Transverse colon (tissue), 4 donors: ENCODE measurements around the gene SERPINB8. TPM values are rescaled to one million over a fixed set of nuclear protein-coding genes. Genes with fewer than 3 reads are reported as not detected.

ENCODE experiments used
- DNase-seq: peaks from one replicate; pipeline ENCODE4 v3.0.0-alpha.2; 2019
- H3K27ac ChIP-seq, 4 donors: fragments of 200-600 bp; sonication (generic); 2 replicates each; pipeline ENCODE4 v1.5.1; 2016 to 2018; ENCODE audit warnings: inconsistent platforms in 4 of 4
- H3K27me3 ChIP-seq: fragments of 200-600 bp; sonication (generic); 2 replicates; pipeline ENCODE4 v1.5.1; 2017; ENCODE audit warnings: inconsistent platforms
- H3K36me3 ChIP-seq, 4 donors: fragments of 200-600 bp; sonication (generic); 2 replicates each; pipeline ENCODE4 v1.5.1; 2017 to 2019; ENCODE audit warnings: inconsistent platforms in 4 of 4
- H3K4me1 ChIP-seq, 4 donors: fragments of 200-600 bp; sonication (generic); 2 replicates each; pipeline ENCODE4 v1.5.1; 2017 to 2020; ENCODE audit warnings: inconsistent platforms in 4 of 4
- H3K4me3 ChIP-seq, 4 donors: fragments of 200-600 bp; sonication (generic); 1 replicate in 1 of 4; 2 replicates in 3 of 4; pipeline versions ENCODE4 v1.5.1 to v1.6.1; 2017 to 2019; ENCODE audit warnings: inconsistent platforms in 4 of 4
- H3K9me3 ChIP-seq, 2 donors: fragments of 200-600 bp; sonication (generic); 2 replicates each; pipeline ENCODE4 v1.5.1; 2017 to 2019; ENCODE audit warnings: inconsistent platforms in 2 of 2
- CTCF ChIP-seq, 5 experiments: fragments of 200-600 bp in 3 of 5; fragments of 450-650 bp in 2 of 5; sonication (generic) in 3 of 5; IDR thresholded peaks; 1 replicate in 2 of 5; 2 replicates in 3 of 5; pipeline ENCODE4 v1.5.1; 2016 to 2017; ENCODE audit warnings: antibody characterized with exemption in 5 of 5, inconsistent platforms in 3 of 5, mild to moderate bottlenecking in 2 of 5, moderate library complexity in 1 of 5
- EP300 ChIP-seq: sonication (generic); formaldehyde crosslinking; IDR thresholded peaks from one replicate; pipeline ENCODE4 v1.6.1; 2017; ENCODE audit warnings: antibody characterized with exemption, low read depth
- POLR2A ChIP-seq: fragments of 450-650 bp; IDR thresholded peaks from one replicate; pipeline ENCODE4 v1.6.1; 2016; ENCODE audit warnings: antibody characterized with exemption, mild to moderate bottlenecking, moderate library complexity
- POLR2AphosphoS5 ChIP-seq, 3 donors: sonication (generic); formaldehyde crosslinking; IDR thresholded peaks; one replicate each; pipeline ENCODE4 v1.6.1; 2016; ENCODE audit warnings: antibody characterized with exemption in 3 of 3
- WGBS, 2 donors: methylation state at CpG; one replicate each; pipeline ENCODE4 v1.1.5; 2018; ENCODE audit warnings: low coverage in 1 of 2; 5-methylcytosine and 5-hydroxymethylcytosine counted together
- in situ Hi-C, 4 donors: fragments of 200-750 bp; cut with MboI; loops; one replicate each; pipeline versions ENCODE4 v1.15.0 to v1.15.1; 2017; ENCODE audit warnings: low sequenced_read_pairs in 3 of 4, low pct_ligation_motif_present in 1 of 4, low pct_unique_long_range_greater_than_20kb in 1 of 4
- intact Hi-C: fragments of 100-400 bp; cut with DNase I; formaldehyde crosslinking; loops from one replicate; pipeline ENCODE4 v1.15.1; 2023; ENCODE audit warnings: low total_unique reads
- total RNA-seq, 4 donors: library from RNA; depleted of rRNA; stranded (reverse); fragments of >200 nt; gene quantifications; one replicate each; pipeline ENCODE4 v1.1.0, GENCODE V29; 2016

The SERPINB8 gene
- total RNA-seq, 4 donors from 2014 or later: 3.0 to 15.7 (median 13.5) TPM

GRCh38 chr18:64029096-64029495 lies 59.2 kb downstream of the SERPINB8 start:
- no peaks in the 10 kb centered on the region for H3K36me3 ChIP-seq
- no peak overlapping the region for H3K27ac ChIP-seq
- 83% methylated on average over 1 of the region's 1 CpG; no CpG with 5 or more reads in 1 of the 2 donors for WGBS, 2 donors
- H3K27me3 ChIP-seq: no peaks in the 10 kb centered on the region
- no peak for DNase-seq
- no peak overlapping the region for H3K4me3 ChIP-seq
- intact Hi-C loops (no loop called here), in situ Hi-C loops (no loop called here)
- TF ChIP-seq EP300 (no peak), POLR2AphosphoS5 (IDR thresholded peaks at IDR 0.05) (no peak), CTCF (IDR thresholded peaks at IDR 0.05) (no peak), POLR2A (no peak)
- no peaks in the 10 kb centered on the region for H3K9me3 ChIP-seq
- no peaks in the 10 kb centered on the region for H3K4me1 ChIP-seq

GRCh38 chr18:64031411-64031810 lies 61.5 kb downstream of the SERPINB8 start:
- Histone ChIP-seq H3K4me3 (no peak overlapping the region), H3K36me3 (no peaks in the 10 kb centered on the region), H3K9me3 (no peaks in the 10 kb centered on the region), H3K4me1 (no peaks in the 10 kb centered on the region), H3K27ac (no peak overlapping the region), H3K27me3 (no peaks in the 10 kb centered on the region)
- no peak for DNase-seq
- in situ Hi-C loops (no loop called here), intact Hi-C loops (no loop called here)
- TF ChIP-seq EP300 (no peak), POLR2A (no peak), CTCF (IDR thresholded peaks at IDR 0.05) (no peak), POLR2AphosphoS5 (IDR thresholded peaks at IDR 0.05) (no peak)
- WGBS, 2 donors: 75 to 77% methylated on average over 2 to 3 of the region's 3 CpGs

- DNase-seq: no peak
- Histone ChIP-seq H3K4me3 (no peak overlapping the region), H3K4me1 (no peaks in the 10 kb centered on the region), H3K27me3 (no peaks in the 10 kb centered on the region), H3K9me3 (no peaks in the 10 kb centered on the region), H3K36me3 (no peaks in the 10 kb centered on the region), H3K27ac (no peak overlapping the region)
- in situ Hi-C loops (no loop called here), intact Hi-C loops (no loop called here)
- no peak for TF ChIP-seq CTCF (IDR thresholded peaks at IDR 0.05)
- no peak for TF ChIP-seq POLR2A
- TF ChIP-seq POLR2AphosphoS5 (IDR thresholded peaks at IDR 0.05): no peak
- no peak for TF ChIP-seq EP300
- WGBS, 2 donors: 61 to 85% methylated on average over 3 to 6 of the region's 6 CpGs
Observed at GRCh38 chr18:64032312-64032711, 62.4 kb downstream of the SERPINB8 start.

- H3K4me3 ChIP-seq: no peak overlapping the region
- no peak for DNase-seq
- 20 to 27% methylated on average over 3 of the region's 3 CpGs for WGBS, 2 donors
- H3K9me3 ChIP-seq: no peaks in the 10 kb centered on the region
- no peak overlapping the region for H3K27ac ChIP-seq
- no peaks in the 10 kb centered on the region for H3K36me3 ChIP-seq
- H3K27me3 ChIP-seq: no peaks in the 10 kb centered on the region
- H3K4me1 ChIP-seq: no peaks in the 10 kb centered on the region
- TF ChIP-seq POLR2A (no peak), CTCF (IDR thresholded peaks at IDR 0.05) (peak in 4 of 5 experiments; percentile 28 to 42 (median 34)), POLR2AphosphoS5 (IDR thresholded peaks at IDR 0.05) (no peak), EP300 (no peak)
- intact Hi-C loops: no loop called here
- in situ Hi-C loops: no loop called here
Observed at GRCh38 chr18:64037812-64038414, 68.0 kb downstream of the SERPINB8 start.

Other genes starting within 250 kb of the SERPINB8 start
- not detected for gene SERPINB7, start 194.7 kb upstream of the SERPINB8 start, total RNA-seq
- 10 to 100 TPM in 1 of 4 donors, not detected in 3; 48.3 TPM for gene SERPINB2, start 82.4 kb upstream of the SERPINB8 start, total RNA-seq
- gene SERPINB10, start 62.1 kb upstream of the SERPINB8 start, total RNA-seq: not detected
- under 1 TPM in 1 of 4 donors, not detected in 3; 0.64 TPM for gene HMSD, start 20.8 kb upstream of the SERPINB8 start, total RNA-seq
- not detected for gene LINC00305, start 179.0 kb downstream of the SERPINB8 start, total RNA-seq